HepG2 (cell line): ENCODE results near the gene PRICKLE2.

Source experiments
- CSRNP1 ChIP-seq: sonication (generic); formaldehyde crosslinking; IDR thresholded peaks from 2 replicates; pipeline ENCODE4 v1.8.1; 2023; ENCODE audit warnings: mild to moderate bottlenecking, missing genetic modification reagents
- CTCF ChIP-seq: sonication (generic); formaldehyde crosslinking; IDR thresholded peaks from 2 replicates; pipeline ENCODE4 v1.5.0; 2020; ENCODE audit warnings: mild to moderate bottlenecking, missing genetic modification reagents, moderate library complexity
- HMGA1 ChIP-seq: sonication (generic); formaldehyde crosslinking; conservative IDR thresholded peaks from 2 replicates; pipeline ENCODE4 v1.4.0; 2020; ENCODE audit warnings: missing genetic modification reagents
- NFATC3 ChIP-seq: sonication (generic); formaldehyde crosslinking; IDR thresholded peaks from 2 replicates; pipeline ENCODE4 v1.5.1; 2020; ENCODE audit warnings: mild to moderate bottlenecking, missing genetic modification reagents
- SP5 ChIP-seq: IDR thresholded peaks from 2 replicates; pipeline ENCODE4 v1.6.1; 2016; ENCODE audit warnings: low read depth, borderline replicate concordance
- ZNF768 ChIP-seq: sonication (generic); formaldehyde crosslinking; IDR thresholded peaks from 2 replicates; pipeline ENCODE4 v1.4.0; 2020; ENCODE audit warnings: missing genetic modification reagents

GRCh38 chr3:64191822-64192221, 33.4 kb downstream of the PRICKLE2 start:
- TF ChIP-seq HMGA1 (CRISPR knock-in tag) (no peak), SP5 (CRISPR knock-in tag) (no peak), NFATC3 (no peak), ZNF768 (no peak), CSRNP1 (CRISPR knock-in tag) (no peak), CTCF (CRISPR knock-in tag) (no peak)
